Activated naive CD8-positive, alpha-beta T cell treated with anti-CD3 and anti-CD28 coated beads, Interleukin-2, amount 10 ng/mL, durations not matched to agents 7 days and 5 days (primary cell): ENCODE data around the gene LRP1B. TPM values are rescaled to one million over a fixed set of nuclear protein-coding genes. Genes with fewer than 3 reads are reported as not detected.

Source experiments
- ATAC-seq: fragments of 150-1000 bp; cut with Tn5 transposase; one replicate; pipeline ENCODE4 v1.10.0; 2021; ENCODE audit warnings: low read depth, moderate library complexity
- POLR2A ChIA-PET: fragments of 350-600 bp; sonication (Branson Sonifier 250); formaldehyde crosslinking; loops from one replicate; lab custom pipeline; 2021; ENCODE audit warnings: antibody characterized with exemption; lab: Charles Lee
- DNase-seq: peaks from one replicate; pipeline ENCODE4 v3.0.0; 2021
- H3K27ac Mint-ChIP-seq: one replicate; pipeline ENCODE4 v1.8.0; 2022; ENCODE audit warnings: mild to moderate bottlenecking, mixed read lengths
- H3K27me3 Mint-ChIP-seq: one replicate; pipeline ENCODE4 v1.8.0; 2022; ENCODE audit warnings: mild to moderate bottlenecking, moderate library complexity, mixed read lengths
- H3K36me3 Mint-ChIP-seq: one replicate; pipeline ENCODE4 v1.8.0; 2021; ENCODE audit warnings: mild to moderate bottlenecking, mixed read lengths
- H3K4me1 Mint-ChIP-seq: one replicate; pipeline ENCODE4 v1.8.0; 2021; ENCODE audit warnings: mixed read lengths
- H3K4me3 Mint-ChIP-seq: one replicate; pipeline ENCODE4 v1.8.0; 2022; ENCODE audit warnings: mild to moderate bottlenecking, moderate library complexity, mixed read lengths
- H3K9me3 Mint-ChIP-seq: one replicate; pipeline ENCODE4 v1.8.0; 2021; ENCODE audit warnings: mixed read lengths
- total RNA-seq, 2 experiments: library from RNA; stranded (reverse); gene quantifications; one replicate each; pipeline ENCODE4 v1.2.3, GENCODE V29; 2021

LRP1B gene
- total RNA-seq, 2 experiments from 2014 or later: not detected

- H3K9me3 Mint-ChIP-seq: peaks cover 11% of the 10 kb centered on the region
- POLR2A ChIA-PET: no interaction called here
- H3K4me1 Mint-ChIP-seq: no peaks in the 10 kb centered on the region
- no peak overlapping the region for H3K27ac Mint-ChIP-seq
- ATAC-seq (no peak), DNase-seq (no peak)
- no peaks in the 10 kb centered on the region for H3K27me3 Mint-ChIP-seq
- H3K4me3 Mint-ChIP-seq: no peak overlapping the region
- H3K36me3 Mint-ChIP-seq: no peaks in the 10 kb centered on the region
Measured at GRCh38 chr2:140734992-140735391, 1395.8 kb downstream of the LRP1B start.

DNA sequence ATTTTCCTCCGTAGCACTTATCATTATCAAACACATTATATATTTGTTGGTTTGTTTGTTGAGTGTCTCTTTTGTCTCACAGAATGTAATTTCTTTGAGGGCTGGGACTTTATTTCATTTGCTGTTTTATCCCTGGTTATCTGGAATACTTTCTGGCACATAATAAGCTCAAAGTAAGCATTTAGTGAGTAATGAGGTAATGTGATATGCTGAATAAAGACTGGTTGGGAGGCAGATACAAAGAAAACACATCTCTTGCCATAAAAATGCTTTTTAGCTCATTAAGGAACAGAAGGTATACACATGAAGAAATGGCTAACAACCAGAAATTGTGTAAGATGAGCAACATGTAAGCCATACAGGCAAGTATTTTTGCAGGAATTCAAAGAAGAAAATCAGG, 1411.8 kb downstream of the LRP1B start:
- POLR2A ChIA-PET: no interaction called here
- no peaks in the 10 kb centered on the region for H3K36me3 Mint-ChIP-seq
- no peaks in the 10 kb centered on the region for H3K9me3 Mint-ChIP-seq
- no peaks in the 10 kb centered on the region for H3K27me3 Mint-ChIP-seq
- no peak overlapping the region for H3K4me3 Mint-ChIP-seq
- ATAC-seq (no peak), DNase-seq (no peak)
- H3K4me1 Mint-ChIP-seq: no peaks in the 10 kb centered on the region
- no peak overlapping the region for H3K27ac Mint-ChIP-seq

DNA sequence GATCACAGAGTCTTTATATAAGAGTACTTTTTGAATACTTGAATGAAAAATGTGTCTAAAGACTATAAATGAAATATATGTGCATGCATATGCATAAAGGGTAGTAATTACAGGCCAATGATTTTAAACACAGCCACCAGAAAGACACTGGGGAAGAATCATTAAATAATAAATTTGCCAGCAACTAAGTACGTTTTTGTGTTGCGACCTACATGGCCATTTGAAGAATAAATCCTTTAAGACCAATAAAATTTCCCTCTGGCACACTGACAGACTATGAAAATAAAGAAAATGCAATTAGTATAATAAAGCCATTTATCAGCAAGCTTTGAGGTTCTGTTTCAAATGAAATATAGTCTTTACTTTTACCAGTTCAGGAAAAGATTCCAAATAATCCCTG, 1413.3 kb downstream of the LRP1B start:
- no peak for DNase-seq
- Mint-ChIP-seq H3K4me3 (no peak overlapping the region), H3K27ac (no peak overlapping the region), H3K4me1 (no peaks in the 10 kb centered on the region), H3K27me3 (no peaks in the 10 kb centered on the region), H3K9me3 (no peaks in the 10 kb centered on the region), H3K36me3 (no peaks in the 10 kb centered on the region)
- ATAC-seq: no peak
- POLR2A ChIA-PET: no interaction called here

DNA sequence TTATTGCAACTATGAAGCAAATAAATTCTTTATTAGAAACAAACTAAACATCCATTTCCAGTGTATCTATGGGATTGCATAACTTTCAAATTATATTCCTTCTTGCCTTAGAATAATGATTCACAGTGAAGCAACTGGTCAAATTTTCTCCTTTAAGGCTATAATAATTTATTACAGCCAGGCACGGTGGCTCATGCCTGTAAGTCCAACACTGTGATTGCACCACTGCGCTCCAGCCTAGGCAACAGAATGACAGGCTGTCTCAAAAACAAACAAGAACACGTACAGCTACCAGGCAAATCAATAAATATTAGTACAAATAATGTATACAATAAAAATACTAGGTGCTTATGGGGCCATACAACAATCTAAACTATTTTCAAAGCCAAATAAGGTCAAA, 1416.2 kb downstream of the LRP1B start:
- Mint-ChIP-seq H3K4me1 (no peaks in the 10 kb centered on the region), H3K27ac (no peak overlapping the region), H3K36me3 (no peaks in the 10 kb centered on the region), H3K9me3 (no peaks in the 10 kb centered on the region), H3K27me3 (no peaks in the 10 kb centered on the region), H3K4me3 (no peak overlapping the region)
- DNase-seq: no peak
- POLR2A ChIA-PET: no interaction called here
- no peak for ATAC-seq

DNA sequence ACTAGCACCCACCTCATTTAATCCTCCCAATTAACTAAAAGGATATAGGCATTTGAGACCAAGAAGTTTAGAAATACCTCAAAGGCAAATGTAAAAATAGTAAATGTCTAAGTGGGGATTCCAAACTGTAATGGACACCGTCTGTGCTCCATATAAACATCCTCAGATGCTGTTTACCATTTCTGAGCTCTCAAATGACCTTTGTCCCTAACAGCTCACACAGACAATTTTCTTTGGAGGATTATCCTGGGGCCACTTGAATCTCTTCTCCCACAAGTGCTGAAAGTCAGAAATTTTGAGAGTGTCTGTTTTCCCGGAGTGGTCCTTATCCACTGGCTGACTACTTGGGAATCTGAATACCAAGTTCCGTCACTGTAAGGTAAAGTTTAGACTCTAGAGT, 1418.9 kb downstream of the LRP1B start:
- DNase-seq (no peak), ATAC-seq (no peak)
- Mint-ChIP-seq H3K4me1 (no peaks in the 10 kb centered on the region), H3K9me3 (no peaks in the 10 kb centered on the region), H3K36me3 (no peaks in the 10 kb centered on the region), H3K27ac (no peak overlapping the region), H3K27me3 (no peaks in the 10 kb centered on the region), H3K4me3 (no peak overlapping the region)
- POLR2A ChIA-PET: no interaction called here

DNA sequence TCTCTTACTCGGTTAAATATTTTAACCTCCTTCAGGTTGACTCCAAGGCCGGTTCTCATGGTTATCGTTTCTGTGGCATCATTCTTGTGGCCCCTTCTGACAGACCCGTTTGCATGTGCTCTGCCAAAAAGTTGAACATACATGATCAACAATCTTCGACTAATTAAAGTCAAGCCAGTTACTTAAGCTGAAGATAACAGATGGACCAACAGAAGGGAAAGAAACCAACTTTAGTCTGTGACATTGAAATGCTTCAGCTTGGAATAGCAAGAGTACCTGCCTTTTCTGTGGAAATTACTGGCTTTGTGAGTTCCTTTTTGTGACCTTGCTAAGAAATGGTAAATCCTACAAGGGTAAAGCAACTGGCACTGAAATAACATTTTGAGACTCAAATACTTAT, 1429.1 kb downstream of the LRP1B start:
- no peak for ATAC-seq
- Mint-ChIP-seq H3K27me3 (no peaks in the 10 kb centered on the region), H3K4me1 (no peaks in the 10 kb centered on the region)

DNA sequence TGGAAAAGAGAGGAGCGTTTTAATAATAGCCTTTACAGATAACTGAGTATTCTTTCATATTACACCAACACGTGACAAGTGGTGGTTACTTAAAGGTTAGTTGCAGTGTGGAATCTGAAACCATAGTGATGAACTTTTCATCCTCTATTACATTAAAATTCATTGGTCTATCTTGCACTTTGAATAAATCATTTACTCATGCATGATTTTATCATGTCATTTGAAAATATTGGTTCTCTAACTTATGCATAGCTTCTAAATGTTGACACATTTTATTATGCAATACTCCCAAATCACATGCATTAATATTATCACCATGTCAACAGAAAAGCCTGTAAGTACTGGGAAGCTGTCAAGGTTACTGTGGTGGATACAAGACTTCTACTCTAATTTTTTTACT, 1432.2 kb downstream of the LRP1B start:
- no peaks in the 10 kb centered on the region for H3K36me3 Mint-ChIP-seq
- H3K4me1 Mint-ChIP-seq: no peaks in the 10 kb centered on the region
- H3K27ac Mint-ChIP-seq: no peak overlapping the region
- no peak for ATAC-seq
- no peak overlapping the region for H3K4me3 Mint-ChIP-seq
- no peak for DNase-seq
- POLR2A ChIA-PET: no interaction called here
- H3K9me3 Mint-ChIP-seq: no peaks in the 10 kb centered on the region
- no peaks in the 10 kb centered on the region for H3K27me3 Mint-ChIP-seq

More for the DNA sequence above, 1429.1 kb downstream of the LRP1B start:
- H3K9me3 Mint-ChIP-seq: no peaks in the 10 kb centered on the region
- H3K4me3 Mint-ChIP-seq: no peak overlapping the region
- H3K36me3 Mint-ChIP-seq: no peaks in the 10 kb centered on the region
- no peak for DNase-seq
- POLR2A ChIA-PET: no interaction called here
- H3K27ac Mint-ChIP-seq: no peak overlapping the region

GRCh38 chr2:140696449-140696848, 1434.4 kb downstream of the LRP1B start:
- POLR2A ChIA-PET: no interaction called here
- no peaks in the 10 kb centered on the region for H3K27me3 Mint-ChIP-seq
- no peaks in the 10 kb centered on the region for H3K4me1 Mint-ChIP-seq
- no peak for DNase-seq
- no peak overlapping the region for H3K27ac Mint-ChIP-seq
- ATAC-seq: no peak
- H3K9me3 Mint-ChIP-seq: no peaks in the 10 kb centered on the region
- no peak overlapping the region for H3K4me3 Mint-ChIP-seq
- no peaks in the 10 kb centered on the region for H3K36me3 Mint-ChIP-seq

- H3K9me3 Mint-ChIP-seq: no peaks in the 10 kb centered on the region
- no peak for DNase-seq
- no peak overlapping the region for H3K4me3 Mint-ChIP-seq
- no peaks in the 10 kb centered on the region for H3K36me3 Mint-ChIP-seq
- no peak for ATAC-seq
- POLR2A ChIA-PET: no interaction called here
- H3K27me3 Mint-ChIP-seq: no peaks in the 10 kb centered on the region
- H3K4me1 Mint-ChIP-seq: no peaks in the 10 kb centered on the region
- H3K27ac Mint-ChIP-seq: no peak overlapping the region
Measured at GRCh38 chr2:140695155-140695554, 1435.7 kb downstream of the LRP1B start.

DNA sequence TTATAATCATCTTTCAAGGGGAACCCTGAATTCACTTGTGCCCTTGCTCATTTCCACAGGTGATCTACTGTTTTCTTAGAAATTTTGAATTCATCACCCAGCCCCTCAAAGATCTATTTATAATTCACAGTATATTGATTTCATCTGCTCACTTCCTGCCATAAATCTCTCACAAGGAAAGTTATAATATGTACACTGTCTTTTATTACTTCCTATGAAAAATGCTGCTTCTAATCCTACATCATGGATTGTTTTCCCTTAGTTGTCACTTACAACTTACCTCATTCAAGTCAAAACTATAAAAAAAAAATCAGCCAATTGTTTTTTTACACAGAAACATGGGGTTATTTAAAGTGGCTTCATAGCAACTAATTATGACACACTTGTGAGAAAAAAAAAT, 1443.0 kb downstream of the LRP1B start:
- no peaks in the 10 kb centered on the region for H3K4me1 Mint-ChIP-seq
- H3K4me3 Mint-ChIP-seq: no peak overlapping the region
- H3K27ac Mint-ChIP-seq: no peak overlapping the region
- no peaks in the 10 kb centered on the region for H3K36me3 Mint-ChIP-seq
- POLR2A ChIA-PET: no interaction called here
- no peaks in the 10 kb centered on the region for H3K27me3 Mint-ChIP-seq
- no peaks in the 10 kb centered on the region for H3K9me3 Mint-ChIP-seq
- DNase-seq: no peak
- ATAC-seq: no peak

DNA sequence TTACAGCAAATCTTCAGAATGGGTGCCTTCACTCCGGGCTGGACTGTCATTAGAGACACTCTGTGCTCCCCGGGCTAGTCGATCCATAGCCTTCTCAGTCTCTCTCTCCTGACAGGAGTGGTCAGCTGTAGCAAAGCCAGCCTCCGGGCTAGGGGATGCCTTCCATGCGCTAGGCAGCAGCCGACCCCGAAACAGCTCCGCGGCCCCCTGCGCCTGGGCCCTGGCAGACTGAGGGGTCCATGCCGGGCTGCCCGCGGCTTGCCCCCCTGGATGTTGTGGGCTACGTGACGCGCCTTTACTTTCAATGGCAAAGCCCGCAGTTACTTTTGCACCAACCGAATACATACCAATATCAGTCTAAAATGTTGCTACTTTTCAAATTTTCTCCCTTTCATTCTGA, 1447.2 kb downstream of the LRP1B start:
- POLR2A ChIA-PET: no interaction called here

DNA sequence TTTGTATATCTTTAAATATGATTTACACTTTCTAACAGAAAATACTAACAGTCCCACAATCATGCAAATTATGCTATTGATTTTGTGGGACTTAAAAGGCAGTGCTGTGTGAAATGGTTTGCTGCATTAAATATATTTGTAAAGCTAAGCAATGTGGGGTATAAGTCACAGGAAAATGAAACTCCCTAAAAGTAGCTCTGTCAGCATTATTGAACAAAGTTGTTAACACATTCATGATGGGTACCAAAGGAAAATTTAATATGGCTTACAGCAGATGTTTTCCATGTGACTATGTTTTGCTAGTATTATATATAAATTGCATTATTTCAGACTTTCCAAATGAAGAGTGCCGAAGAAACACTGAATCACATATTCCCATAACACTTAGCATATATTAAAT, 1450.0 kb downstream of the LRP1B start:
- H3K27me3 Mint-ChIP-seq: no peaks in the 10 kb centered on the region
- no peaks in the 10 kb centered on the region for H3K4me1 Mint-ChIP-seq
- no peak overlapping the region for H3K27ac Mint-ChIP-seq
- no peak overlapping the region for H3K4me3 Mint-ChIP-seq
- POLR2A ChIA-PET: no interaction called here
- H3K36me3 Mint-ChIP-seq: no peaks in the 10 kb centered on the region
- ATAC-seq (no peak), DNase-seq (no peak)
- peaks cover 1% of the 10 kb centered on the region for H3K9me3 Mint-ChIP-seq

More for the DNA sequence above, 1447.2 kb downstream of the LRP1B start:
- no peak overlapping the region for H3K27ac Mint-ChIP-seq
- DNase-seq: no peak
- no peaks in the 10 kb centered on the region for H3K4me1 Mint-ChIP-seq
- H3K36me3 Mint-ChIP-seq: no peaks in the 10 kb centered on the region
- no peak for ATAC-seq
- no peaks in the 10 kb centered on the region for H3K27me3 Mint-ChIP-seq
- H3K4me3 Mint-ChIP-seq: no peak overlapping the region
- H3K9me3 Mint-ChIP-seq: peaks cover 1% of the 10 kb centered on the region

DNA sequence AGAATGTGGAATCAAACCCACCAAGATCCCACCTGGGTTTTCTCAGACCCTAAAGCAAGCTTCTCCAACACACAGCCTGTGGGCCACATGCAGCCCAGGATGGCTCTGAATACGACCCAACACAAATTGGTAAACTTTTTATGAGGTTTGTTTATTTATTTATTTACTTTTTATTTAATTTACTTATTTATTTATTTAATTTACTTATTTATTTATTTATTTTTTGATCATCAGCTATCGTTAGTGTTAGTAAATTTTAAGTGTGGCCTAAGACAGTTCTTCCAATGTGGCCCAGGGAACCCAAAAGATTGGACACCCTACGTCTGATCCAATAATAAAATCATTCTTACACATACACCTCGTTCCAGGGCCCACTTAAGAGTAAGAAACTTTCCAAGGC, 1451.1 kb downstream of the LRP1B start:
- no peaks in the 10 kb centered on the region for H3K36me3 Mint-ChIP-seq
- no peaks in the 10 kb centered on the region for H3K4me1 Mint-ChIP-seq
- POLR2A ChIA-PET: no interaction called here
- H3K27ac Mint-ChIP-seq: no peak overlapping the region
- no peaks in the 10 kb centered on the region for H3K27me3 Mint-ChIP-seq
- no peak overlapping the region for H3K4me3 Mint-ChIP-seq
- DNase-seq (no peak), ATAC-seq (no peak)
- peaks cover 1% of the 10 kb centered on the region for H3K9me3 Mint-ChIP-seq

GRCh38 chr2:140669911-140670310, 1460.9 kb downstream of the LRP1B start:
- Mint-ChIP-seq H3K36me3 (no peaks in the 10 kb centered on the region), H3K27ac (no peak overlapping the region), H3K4me3 (no peak overlapping the region), H3K9me3 (no peaks in the 10 kb centered on the region), H3K27me3 (no peaks in the 10 kb centered on the region), H3K4me1 (no peaks in the 10 kb centered on the region)
- POLR2A ChIA-PET: no interaction called here
- DNase-seq (no peak), ATAC-seq (no peak)

DNA sequence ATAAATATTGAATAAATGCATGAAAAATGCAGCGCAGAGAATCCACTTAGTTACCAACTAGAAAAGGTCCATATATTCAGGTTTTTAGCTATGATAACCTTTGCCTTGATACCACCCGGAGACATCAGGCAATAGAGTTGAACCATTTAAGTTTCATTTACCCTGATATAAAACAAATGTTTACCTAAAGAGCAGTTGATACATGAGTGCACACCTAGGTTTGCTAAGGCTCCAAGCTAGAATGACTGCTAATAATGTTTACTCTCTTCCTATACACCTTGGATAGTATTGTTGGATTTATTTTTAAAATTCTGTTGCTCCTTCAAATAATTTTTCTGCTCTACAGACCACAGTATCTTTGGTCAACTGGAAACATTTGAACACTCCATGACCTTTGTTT, 1463.6 kb downstream of the LRP1B start:
- POLR2A ChIA-PET: no interaction called here

More for the DNA sequence above, 1463.6 kb downstream of the LRP1B start:
- H3K27ac Mint-ChIP-seq: no peak overlapping the region
- H3K9me3 Mint-ChIP-seq: no peaks in the 10 kb centered on the region
- no peaks in the 10 kb centered on the region for H3K36me3 Mint-ChIP-seq
- H3K4me1 Mint-ChIP-seq: no peaks in the 10 kb centered on the region
- DNase-seq: no peak
- H3K27me3 Mint-ChIP-seq: no peaks in the 10 kb centered on the region
- no peak overlapping the region for H3K4me3 Mint-ChIP-seq
- ATAC-seq: no peak
